DND-41 (cell line): Measurements from ENCODE around the gene RDH14.
A peak's percentile ranks its signal among the peaks of the same experiment; 100 is the strongest.

Experiments used
- ATAC-seq: fragments of 200-7000 bp; cut with Tn5 transposase; 3 replicates; pipeline ENCODE4 v1.9.1; 2021; ENCODE audit warnings: low read depth; ENCODE audit not compliant: insufficient read depth
- DNase-seq: peaks from one replicate; pipeline ENCODE4 v3.0.0-alpha.2; 2020
- H2AFZ ChIP-seq: 2 replicates; pipeline ENCODE4 v1.6.0; 2012; ENCODE audit warnings: low read depth, low read length
- H3K27ac ChIP-seq: 2 replicates; pipeline ENCODE4 v1.5.1; 2012; ENCODE audit warnings: low read length, inconsistent platforms
- H3K27me3 ChIP-seq: fragments of 200-600 bp; sonication (generic); 2 replicates; pipeline ENCODE4 v1.6.0; 2012; ENCODE audit warnings: low read length, mild to moderate bottlenecking, inconsistent platforms; ENCODE audit not compliant: insufficient read depth, poor library complexity
- H3K36me3 ChIP-seq: 2 replicates; pipeline ENCODE4 v1.5.1; 2012; ENCODE audit warnings: low read length, inconsistent platforms; ENCODE audit not compliant: insufficient read depth
- H3K4me1 ChIP-seq: 2 replicates; pipeline ENCODE4 v1.5.1; 2012; ENCODE audit warnings: mild to moderate bottlenecking, low read length; ENCODE audit not compliant: insufficient read depth
- H3K4me2 ChIP-seq: 2 replicates; pipeline ENCODE4 v1.6.0; 2012; ENCODE audit warnings: mild to moderate bottlenecking, moderate library complexity, low read length, inconsistent platforms; ENCODE audit not compliant: insufficient read depth
- H3K4me3 ChIP-seq, 2 experiments: fragments of 200-600 bp in 1 of 2; shearing (Covaris generic) in 1 of 2; 2 replicates each; pipeline ENCODE4 v1.5.1; 2012 to 2016; ENCODE audit warnings: inconsistent platforms in 2 of 2, low read length in 2 of 2, mild to moderate bottlenecking in 2 of 2, low read depth in 1 of 2, moderate library complexity in 1 of 2
- H3K79me2 ChIP-seq: 2 replicates; pipeline ENCODE4 v1.6.0; 2012; ENCODE audit warnings: low read length, inconsistent platforms; ENCODE audit not compliant: insufficient read depth
- H3K9ac ChIP-seq: 2 replicates; pipeline ENCODE4 v1.6.0; 2012; ENCODE audit warnings: low read depth, mild to moderate bottlenecking, inconsistent platforms, low read length, moderate library complexity
- H3K9me3 ChIP-seq: 2 replicates; pipeline ENCODE4 v1.5.1; 2012; ENCODE audit warnings: low read length, moderate library complexity, mild to moderate bottlenecking, inconsistent platforms; ENCODE audit not compliant: insufficient read depth, severe bottlenecking
- H4K20me1 ChIP-seq: 2 replicates; pipeline ENCODE4 v1.6.0; 2012; ENCODE audit warnings: low read length; ENCODE audit not compliant: insufficient read depth
- EZH2 ChIP-seq: IDR thresholded peaks from 3 replicates; pipeline ENCODE4 v1.6.1; 2012; ENCODE audit warnings: borderline replicate concordance, low read depth, mild to moderate bottlenecking, moderate library complexity, low read length, inconsistent platforms; ENCODE audit not compliant: severe bottlenecking
- TF ChIP-seq, protein P1 (sequence below): IDR thresholded peaks from 2 replicates; pipeline ENCODE4 v1.5.1; 2012; ENCODE audit warnings: borderline replicate concordance, low read length, moderate library complexity, mild to moderate bottlenecking; ENCODE audit not compliant: poor library complexity, severe bottlenecking; ENCODE audit errors: extremely low read depth

RDH14 gene

DNA sequence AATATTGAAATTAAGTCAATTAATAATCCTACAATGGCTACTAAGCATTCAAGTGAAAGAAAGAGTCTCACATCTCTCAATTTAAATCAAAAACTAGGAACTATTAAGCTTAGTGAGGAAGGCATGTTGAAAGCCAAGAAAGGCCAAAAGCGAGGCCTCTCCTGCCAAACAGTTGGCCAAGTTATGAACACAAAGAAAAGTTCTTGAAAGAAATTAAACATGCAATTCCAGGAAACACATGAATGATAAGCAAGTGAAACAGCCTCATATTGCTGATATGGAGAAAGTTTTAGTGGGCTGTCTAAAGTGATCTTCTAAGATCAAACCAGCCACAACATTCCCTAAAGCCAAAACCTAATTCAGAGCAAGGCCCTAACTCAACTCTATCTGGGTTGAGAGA is 11.8 kb downstream of the RDH14 start:
- TF ChIP-seq EZH2: no peak
- TF ChIP-seq, protein P1, sequence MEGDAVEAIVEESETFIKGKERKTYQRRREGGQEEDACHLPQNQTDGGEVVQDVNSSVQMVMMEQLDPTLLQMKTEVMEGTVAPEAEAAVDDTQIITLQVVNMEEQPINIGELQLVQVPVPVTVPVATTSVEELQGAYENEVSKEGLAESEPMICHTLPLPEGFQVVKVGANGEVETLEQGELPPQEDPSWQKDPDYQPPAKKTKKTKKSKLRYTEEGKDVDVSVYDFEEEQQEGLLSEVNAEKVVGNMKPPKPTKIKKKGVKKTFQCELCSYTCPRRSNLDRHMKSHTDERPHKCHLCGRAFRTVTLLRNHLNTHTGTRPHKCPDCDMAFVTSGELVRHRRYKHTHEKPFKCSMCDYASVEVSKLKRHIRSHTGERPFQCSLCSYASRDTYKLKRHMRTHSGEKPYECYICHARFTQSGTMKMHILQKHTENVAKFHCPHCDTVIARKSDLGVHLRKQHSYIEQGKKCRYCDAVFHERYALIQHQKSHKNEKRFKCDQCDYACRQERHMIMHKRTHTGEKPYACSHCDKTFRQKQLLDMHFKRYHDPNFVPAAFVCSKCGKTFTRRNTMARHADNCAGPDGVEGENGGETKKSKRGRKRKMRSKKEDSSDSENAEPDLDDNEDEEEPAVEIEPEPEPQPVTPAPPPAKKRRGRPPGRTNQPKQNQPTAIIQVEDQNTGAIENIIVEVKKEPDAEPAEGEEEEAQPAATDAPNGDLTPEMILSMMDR: no peak
- Histone ChIP-seq H3K27me3 (no peaks in the 10 kb centered on the region), H3K36me3 (no peaks in the 10 kb centered on the region), H3K4me1 (peaks cover 9% of the 10 kb centered on the region; the same call in 1 of the 2 replicates), H2AFZ (no peak overlapping the region), H3K4me2 (no peak overlapping the region), H3K4me3 (no peak overlapping the region), H3K79me2 (no peaks in the 10 kb centered on the region), H3K27ac (no peak overlapping the region), H4K20me1 (no peaks in the 10 kb centered on the region), H3K9ac (no peak overlapping the region), H3K9me3 (no peaks in the 10 kb centered on the region)
- DNase-seq (no peak), ATAC-seq (no peak)

DNA sequence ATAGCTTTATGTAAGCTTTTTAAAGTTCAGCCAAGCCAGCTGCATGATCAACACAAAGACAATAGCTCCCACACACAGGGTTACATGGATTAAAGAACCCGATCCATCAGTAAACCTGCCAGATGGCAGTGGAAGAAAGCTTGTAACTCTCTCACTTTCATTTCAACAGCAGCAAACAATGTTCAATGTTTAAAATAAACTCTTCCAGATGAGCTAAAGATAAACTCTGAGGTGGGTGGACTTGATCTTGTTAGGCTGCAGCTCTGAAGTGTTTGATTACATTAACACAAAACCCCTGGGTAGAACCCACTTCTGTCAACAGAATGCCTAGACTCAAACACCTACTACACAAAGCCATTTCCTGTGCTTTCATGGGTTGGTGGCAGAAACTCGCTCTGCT is 13.9 kb downstream of the RDH14 start:
- H3K9ac ChIP-seq: no peak overlapping the region
- no peak overlapping the region for H3K27ac ChIP-seq
- H3K4me3 ChIP-seq: no peak overlapping the region
- no peaks in the 10 kb centered on the region for H4K20me1 ChIP-seq
- H3K4me1 ChIP-seq: peaks cover 9% of the 10 kb centered on the region; the same call in 1 of the 2 replicates
- H2AFZ ChIP-seq: no peak overlapping the region
- TF ChIP-seq, protein P1: no peak
- TF ChIP-seq EZH2: no peak
- DNase-seq (peak; percentile 9), ATAC-seq (peak; percentile 85)
- H3K4me2 ChIP-seq: no peak overlapping the region
- H3K9me3 ChIP-seq: no peaks in the 10 kb centered on the region
- no peaks in the 10 kb centered on the region for H3K27me3 ChIP-seq
- H3K79me2 ChIP-seq: no peaks in the 10 kb centered on the region
- no peaks in the 10 kb centered on the region for H3K36me3 ChIP-seq

DNA sequence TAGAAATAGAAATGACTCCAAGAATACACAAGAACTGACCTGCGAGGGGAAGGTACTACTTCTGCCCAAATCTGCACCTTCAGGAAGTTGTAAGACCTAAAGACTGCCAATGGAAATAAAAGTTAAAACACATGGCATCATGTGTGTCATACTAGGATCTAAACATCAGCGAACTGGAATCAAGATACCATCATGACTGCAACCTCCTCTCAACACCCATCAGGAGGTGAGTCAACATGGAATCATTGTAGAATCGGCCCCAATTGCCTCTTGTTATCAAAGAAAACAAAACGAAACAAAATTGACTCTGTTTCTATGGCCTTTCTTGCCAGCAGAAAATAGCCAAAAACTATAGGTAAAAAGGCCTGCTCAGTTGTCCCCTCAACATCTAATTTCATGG is 15.1 kb downstream of the RDH14 start:
- H3K4me3 ChIP-seq: no peak overlapping the region
- no peaks in the 10 kb centered on the region for H3K36me3 ChIP-seq
- H3K4me2 ChIP-seq: no peak overlapping the region
- no peaks in the 10 kb centered on the region for H4K20me1 ChIP-seq
- peaks cover 9% of the 10 kb centered on the region; the same call in 1 of the 2 replicates for H3K4me1 ChIP-seq
- no peak overlapping the region for H2AFZ ChIP-seq
- no peak for DNase-seq
- no peak overlapping the region for H3K9ac ChIP-seq
- H3K9me3 ChIP-seq: no peaks in the 10 kb centered on the region
- no peak for TF ChIP-seq EZH2
- TF ChIP-seq, protein P1: no peak
- H3K79me2 ChIP-seq: no peaks in the 10 kb centered on the region
- no peak overlapping the region for H3K27ac ChIP-seq
- no peaks in the 10 kb centered on the region for H3K27me3 ChIP-seq
- ATAC-seq: no peak

DNA sequence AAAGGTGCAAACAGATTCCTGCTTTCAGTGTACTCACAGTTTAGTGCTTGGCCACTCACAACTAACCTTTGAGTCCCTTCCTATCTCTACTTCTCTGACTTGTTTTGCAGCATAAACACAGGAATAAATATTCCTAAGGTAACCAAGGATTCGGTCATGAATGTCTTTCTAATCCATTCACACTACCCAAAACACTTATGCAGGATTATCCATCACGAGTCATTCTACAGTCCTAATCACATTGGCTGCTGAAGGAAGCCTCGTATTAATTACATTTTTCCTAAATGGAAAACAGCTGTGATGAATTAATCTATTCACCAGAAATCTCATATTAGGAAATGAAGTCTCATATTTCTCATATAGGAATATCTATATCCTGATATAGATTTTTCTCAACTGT is 16.3 kb downstream of the RDH14 start:
- Histone ChIP-seq H4K20me1 (no peaks in the 10 kb centered on the region), H3K9ac (no peak overlapping the region), H3K27me3 (no peaks in the 10 kb centered on the region), H3K27ac (no peak overlapping the region), H3K79me2 (no peaks in the 10 kb centered on the region), H3K36me3 (no peaks in the 10 kb centered on the region), H3K9me3 (no peaks in the 10 kb centered on the region), H3K4me2 (no peak overlapping the region), H3K4me3 (no peak overlapping the region), H2AFZ (no peak overlapping the region), H3K4me1 (peaks cover 9% of the 10 kb centered on the region; the same call in 1 of the 2 replicates)
- no peak for ATAC-seq
- DNase-seq: no peak
- TF ChIP-seq, protein P1: no peak
- TF ChIP-seq EZH2: no peak
